Fibroblast of peridontal ligament (primary cell): Measurements from ENCODE around the gene PRDX5.
A peak's percentile ranks its signal among the peaks of the same experiment; 100 is the strongest.

ENCODE experiments used
- DNase-seq: peaks from one replicate; pipeline ENCODE4 v3.0.0-alpha.2; 2010; ENCODE audit errors: extremely low read depth

Gene PRDX5

DNA sequence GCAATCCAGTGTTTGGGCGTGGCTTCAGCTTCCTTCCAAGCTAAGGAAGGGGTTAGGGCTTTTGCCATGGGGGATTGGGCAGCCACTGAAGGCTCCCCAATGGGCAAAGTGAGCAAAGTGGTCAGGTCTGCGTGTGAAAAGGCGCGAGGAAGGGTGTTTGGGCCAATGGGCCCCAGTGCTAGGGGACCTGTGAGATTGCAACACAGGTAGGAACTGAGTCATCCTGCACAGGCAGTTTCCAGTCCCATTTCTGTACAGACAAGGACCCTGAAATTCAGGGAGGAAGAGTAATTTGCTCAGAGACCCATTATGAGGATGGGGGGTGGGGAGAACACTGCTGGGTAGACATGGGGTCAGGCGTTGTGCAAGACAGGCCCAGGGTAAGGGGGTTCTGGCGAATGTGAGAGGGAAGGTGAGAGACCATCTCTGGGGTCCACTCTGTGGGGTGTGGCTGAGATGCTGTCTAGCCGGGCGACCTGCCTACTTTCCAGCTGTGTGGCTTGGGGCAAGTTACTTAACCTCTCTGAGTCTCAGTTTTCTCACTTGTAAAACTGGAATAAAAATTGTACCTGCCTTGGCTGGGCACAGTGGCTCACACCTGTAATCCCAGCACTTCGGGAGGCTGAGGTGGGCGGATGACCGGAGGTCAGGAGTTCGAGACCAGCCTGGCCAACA lies 29.4 kb downstream of the PRDX5 start:
- no peak for DNase-seq

DNA sequence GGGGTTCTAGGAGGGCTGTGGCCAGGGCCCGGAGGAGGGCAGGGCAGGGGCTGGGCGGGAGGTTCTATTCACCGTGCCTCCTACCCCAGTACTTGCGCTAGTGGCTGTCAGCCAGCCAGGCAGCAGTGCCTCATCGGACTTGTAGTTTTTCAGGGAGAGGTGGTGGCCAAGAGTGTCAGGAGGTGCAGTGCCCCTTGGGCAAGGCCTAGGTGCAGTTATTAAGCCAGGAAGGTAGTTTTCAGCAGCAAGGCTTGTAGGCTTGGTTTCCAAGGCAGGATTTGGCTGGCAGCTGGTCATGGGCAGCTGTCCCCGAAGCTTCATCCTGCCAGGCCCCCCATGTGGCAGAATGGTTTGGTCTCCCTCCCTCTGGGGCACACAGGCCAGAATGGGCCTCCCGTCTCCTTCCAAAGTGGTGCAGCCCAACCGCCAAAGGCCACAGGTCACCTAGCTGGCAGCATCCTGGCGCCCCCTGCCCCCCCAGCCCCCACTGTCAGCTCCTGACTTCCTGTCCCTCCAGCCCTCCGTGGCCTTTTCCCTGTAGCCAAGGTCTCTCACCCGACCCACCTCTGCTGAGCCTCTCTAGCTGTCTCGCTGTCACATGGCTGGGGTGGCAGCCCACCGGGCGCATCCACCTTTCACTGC lies 30.6 kb downstream of the PRDX5 start:
- DNase-seq, result no peak

DNA sequence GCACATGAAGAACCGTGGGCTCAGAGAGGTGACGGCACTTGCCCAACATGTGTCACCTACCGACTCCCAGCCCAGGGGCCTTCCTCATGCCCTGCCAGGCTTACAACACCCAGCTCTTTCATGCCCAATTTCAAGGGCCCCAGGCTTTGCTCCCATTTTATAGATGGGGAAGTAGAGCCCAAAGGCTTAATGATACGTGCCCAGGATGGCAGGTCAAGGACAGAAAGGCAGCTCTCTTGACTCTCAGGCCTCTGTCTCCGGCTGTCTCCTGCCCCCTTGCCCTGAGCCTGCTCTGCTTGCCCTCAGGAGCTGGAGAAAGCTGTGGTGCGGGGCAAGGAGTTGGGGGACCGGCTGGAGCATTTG lies 31.1 kb downstream of the PRDX5 start:
- no peak for DNase-seq

GRCh38 chr11:64349404-64349803 lies 31.5 kb downstream of the PRDX5 start:
- DNase-seq, result no peak

- no peak for DNase-seq
These were observed 33.3 kb downstream of the PRDX5 start for GRCh38 chr11:64351136-64351631.

- DNase-seq, result no peak
These were observed 34.4 kb downstream of the PRDX5 start for GRCh38 chr11:64352099-64352994.

GRCh38 chr11:64352995-64353714 lies 35.2 kb downstream of the PRDX5 start:
- no peak for DNase-seq

DNA sequence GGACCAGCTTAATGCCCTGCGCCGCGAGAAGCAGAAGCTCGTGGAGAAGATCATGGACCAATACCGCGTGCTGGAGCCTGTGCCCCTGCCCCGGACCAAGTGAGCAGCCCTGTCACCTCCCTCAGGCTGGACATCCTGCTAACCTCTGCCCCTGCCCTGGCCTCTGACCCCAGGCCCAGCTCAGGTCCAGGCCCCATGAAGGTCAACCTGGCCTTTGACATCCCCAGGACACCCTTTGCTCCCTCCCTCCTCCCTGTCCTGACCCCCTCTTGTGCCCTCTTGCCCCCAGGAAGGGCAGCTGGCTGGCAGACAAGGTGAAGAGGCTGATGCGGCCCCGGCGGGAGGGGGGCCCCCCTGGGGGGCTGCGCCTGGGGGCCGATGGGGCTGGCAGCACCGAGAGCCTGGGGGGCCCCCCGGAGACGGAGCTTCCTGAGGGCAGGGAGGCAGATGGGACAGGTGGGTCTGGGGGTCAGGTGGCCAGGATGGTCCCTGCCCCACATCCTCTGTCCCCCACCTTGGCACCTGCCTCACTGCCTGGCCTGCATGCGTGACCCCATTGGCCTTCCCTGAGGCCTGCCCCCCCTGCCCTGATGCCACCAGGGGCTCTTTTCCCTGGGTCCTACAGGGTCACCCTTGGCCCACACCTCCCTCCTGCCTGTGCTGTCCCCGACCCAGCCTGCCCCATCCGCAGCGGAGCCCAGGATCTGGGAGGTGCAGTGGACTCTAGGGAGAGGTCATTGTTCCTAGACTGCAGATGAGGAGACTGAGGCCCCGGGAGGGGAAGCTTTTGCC lies 36.0 kb downstream of the PRDX5 start:
- no peak for DNase-seq

- DNase-seq, result peak; percentile 72
These were observed 37.4 kb downstream of the PRDX5 start for GRCh38 chr11:64355078-64355940.

DNA sequence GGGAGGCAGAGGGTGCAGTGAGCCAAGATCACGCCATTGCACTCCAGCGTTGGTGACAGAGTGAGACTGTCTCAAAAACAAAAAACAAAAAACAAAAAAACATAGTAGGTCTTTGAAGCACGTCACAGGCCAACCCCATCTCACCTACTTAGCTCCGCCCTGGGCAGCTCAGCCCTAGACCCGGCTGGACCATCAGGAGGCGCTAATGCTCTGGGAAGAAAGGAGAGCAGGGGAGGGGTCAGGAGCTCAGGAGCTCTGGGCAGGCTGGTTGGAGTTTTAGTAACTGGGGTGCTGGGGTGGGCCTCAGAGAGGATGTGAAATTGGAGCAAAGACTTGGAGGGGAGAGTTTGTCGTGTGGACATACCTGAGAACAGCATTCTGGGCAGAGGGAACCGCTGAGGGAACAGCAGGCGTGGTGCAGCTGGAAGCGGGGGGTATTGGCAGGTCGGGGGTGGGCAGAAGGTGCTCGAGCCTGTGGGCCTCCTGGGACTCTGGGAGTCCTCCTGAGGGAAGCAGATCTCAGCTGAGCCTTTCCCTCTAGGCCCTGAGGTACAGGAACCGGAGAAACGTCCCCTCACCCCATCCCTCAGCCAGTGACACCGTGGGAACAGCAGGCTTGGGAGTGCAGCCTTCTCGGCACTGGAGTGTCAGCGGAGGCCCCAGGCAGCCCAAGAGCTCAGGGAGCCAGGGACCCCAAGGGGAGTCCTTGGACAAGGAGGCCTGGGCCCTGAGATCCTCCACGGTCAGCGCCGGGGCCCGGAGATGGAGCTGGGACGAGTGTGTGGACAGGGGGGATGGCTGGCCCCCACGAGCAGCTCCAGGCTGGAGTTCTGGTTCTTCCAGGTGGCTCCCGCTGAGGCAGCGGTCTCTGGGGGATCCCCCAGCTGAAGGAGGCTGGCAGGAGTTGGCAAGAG lies 38.8 kb downstream of the PRDX5 start:
- peak; percentile 13 for DNase-seq

- no peak for DNase-seq
These were observed 39.5 kb downstream of the PRDX5 start for GRCh38 chr11:64357446-64357845.

GRCh38 chr11:64357904-64358535 lies 40.1 kb downstream of the PRDX5 start:
- DNase-seq, result no peak

- no peak for DNase-seq
These were observed 40.6 kb downstream of the PRDX5 start for GRCh38 chr11:64358536-64358906.

DNA sequence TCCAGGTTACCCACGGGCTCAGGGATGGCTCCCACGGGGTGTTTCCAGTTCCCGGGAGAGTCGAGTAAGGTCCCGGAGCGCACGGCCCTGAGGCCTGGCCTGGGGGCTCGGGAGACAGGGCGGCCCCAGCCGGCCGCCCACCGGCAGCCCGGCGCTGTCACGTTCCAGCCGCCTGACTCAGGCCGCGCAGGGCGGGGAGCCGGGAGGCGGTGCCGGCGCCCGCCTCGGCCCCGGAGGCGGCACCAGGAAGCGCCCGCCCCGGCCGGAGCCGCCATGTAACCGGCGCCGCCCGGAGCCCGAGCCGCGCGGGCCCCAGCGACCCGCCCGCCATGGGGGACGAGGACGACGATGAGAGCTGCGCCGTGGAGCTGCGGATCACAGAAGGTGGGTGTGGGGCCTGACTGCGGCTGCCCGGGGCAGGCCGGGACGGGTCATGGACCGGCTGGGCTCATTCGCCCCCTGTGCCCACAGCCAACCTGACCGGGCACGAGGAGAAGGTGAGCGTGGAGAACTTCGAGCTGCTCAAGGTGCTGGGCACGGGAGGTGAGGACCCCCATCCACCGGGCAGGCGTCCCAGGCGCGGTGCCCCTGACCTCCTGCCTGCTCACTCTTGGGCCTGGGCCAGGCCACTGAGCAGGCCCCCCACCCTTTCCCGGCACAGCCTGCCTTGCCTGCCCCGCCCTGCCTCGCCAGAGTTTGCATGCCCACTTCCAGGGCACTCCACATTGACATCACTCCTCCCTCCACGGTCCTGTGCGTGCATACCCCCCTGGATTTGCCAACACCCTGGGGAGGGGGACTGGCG lies 41.2 kb downstream of the PRDX5 start, which contains the start of gene RPS6KA4:
Gene RPS6KA4 (plus strand): TSS at position 256 of the 805 bp plus-strand sequence. CDS start 74 bp downstream, at position 330.
- DNase-seq, result peak; percentile 40

DNA sequence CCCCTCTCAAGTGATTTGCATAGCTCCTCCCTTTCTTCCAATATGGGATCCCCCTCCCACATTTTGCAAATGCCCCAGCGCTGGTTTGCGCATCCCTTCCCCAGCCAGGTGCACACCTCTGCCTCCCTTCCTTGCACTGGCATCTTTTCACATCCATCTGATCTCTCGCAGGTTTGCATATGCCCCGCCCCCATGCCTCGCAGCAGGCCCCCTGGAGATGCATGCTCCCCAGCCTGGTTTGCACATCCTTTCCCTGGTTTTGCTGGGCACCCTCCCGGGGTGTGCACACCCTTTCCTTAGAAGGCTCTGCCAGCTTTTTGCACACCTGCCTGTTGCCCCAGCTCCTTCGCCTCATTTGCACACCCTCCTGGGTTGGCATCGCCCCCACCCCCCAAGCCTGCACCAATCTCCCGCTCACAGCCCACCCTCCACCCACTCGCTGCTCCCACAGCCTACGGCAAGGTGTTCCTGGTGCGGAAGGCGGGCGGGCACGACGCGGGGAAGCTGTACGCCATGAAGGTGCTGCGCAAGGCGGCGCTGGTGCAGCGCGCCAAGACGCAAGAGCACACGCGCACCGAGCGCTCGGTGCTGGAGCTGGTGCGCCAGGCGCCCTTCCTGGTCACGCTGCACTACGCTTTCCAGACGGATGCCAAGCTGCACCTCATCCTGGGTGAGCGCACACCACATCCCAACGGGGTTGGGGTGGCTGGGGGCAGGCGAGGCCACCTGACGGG lies 42.0 kb downstream of the PRDX5 start:
- DNase-seq, result no peak

GRCh38 chr11:64360448-64360921 lies 42.6 kb downstream of the PRDX5 start:
- DNase-seq, result no peak

DNA sequence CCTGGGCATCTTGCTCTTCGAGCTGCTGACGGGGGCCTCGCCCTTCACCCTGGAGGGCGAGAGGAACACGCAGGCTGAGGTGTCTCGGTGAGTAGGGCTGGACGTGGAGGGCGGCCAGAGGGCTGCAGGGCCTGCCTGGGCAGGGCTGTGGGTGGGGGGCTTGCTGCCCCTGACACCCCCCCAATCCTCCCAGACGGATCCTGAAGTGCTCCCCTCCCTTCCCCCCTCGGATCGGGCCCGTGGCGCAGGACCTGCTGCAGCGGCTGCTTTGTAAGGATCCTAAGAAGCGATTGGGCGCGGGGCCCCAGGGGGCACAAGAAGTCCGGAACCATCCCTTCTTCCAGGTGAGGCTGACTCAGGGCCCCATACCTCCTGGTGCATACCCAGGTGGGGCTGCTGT lies 43.7 kb downstream of the PRDX5 start:
- DNase-seq, result no peak
